MM.1S (cell line): Measurements from ENCODE around the gene MYADM.

Experiments used
- DNase-seq: peaks from one replicate; pipeline ENCODE4 v3.0.0-alpha.2; 2015
- H2AFZ ChIP-seq: fragments of 300-600 bp; sonication (generic); 2 replicates; pipeline ENCODE4 v1.6.0; 2016; ENCODE audit warnings: antibody characterized with exemption, low read length
- H3F3A ChIP-seq: fragments of 300-600 bp; sonication (generic); 2 replicates; pipeline ENCODE4 v1.6.1; 2016; ENCODE audit warnings: mild to moderate bottlenecking, antibody characterized with exemption, low read length, moderate library complexity, mixed read lengths; ENCODE audit not compliant: insufficient read depth
- H3K27ac ChIP-seq: fragments of 300-600 bp; sonication (generic); 2 replicates; pipeline ENCODE4 v1.5.1; 2016; ENCODE audit warnings: mild to moderate bottlenecking, low read length
- H3K27me3 ChIP-seq: fragments of 300-600 bp; sonication (generic); replicated peaks from 2 replicates; pipeline ENCODE4 v1.6.0; 2016; ENCODE audit warnings: low read length; ENCODE audit not compliant: insufficient read depth
- H3K36me3 ChIP-seq: fragments of 300-600 bp; sonication (generic); replicated peaks from 2 replicates; pipeline ENCODE4 v1.6.1; 2016; ENCODE audit warnings: mild to moderate bottlenecking, low read length, mixed read lengths; ENCODE audit not compliant: insufficient read depth
- H3K4me1 ChIP-seq: fragments of 300-600 bp; sonication (generic); 2 replicates; pipeline ENCODE4 v1.6.1; 2016; ENCODE audit warnings: low read length, mixed read lengths
- H3K4me2 ChIP-seq: fragments of 300-600 bp; sonication (generic); 2 replicates; pipeline ENCODE4 v1.6.0; 2016; ENCODE audit warnings: low read depth, low read length
- H3K4me3 ChIP-seq: fragments of 300-600 bp; sonication (generic); 2 replicates; pipeline ENCODE4 v1.5.1; 2016; ENCODE audit warnings: low read length, mixed read lengths
- H3K79me2 ChIP-seq: fragments of 300-600 bp; sonication (generic); 2 replicates; pipeline ENCODE4 v1.6.1; 2016; ENCODE audit warnings: mixed run types, low read length, mixed read lengths
- H3K9ac ChIP-seq: fragments of 300-600 bp; sonication (generic); 2 replicates; pipeline ENCODE4 v1.6.1; 2016; ENCODE audit warnings: low read length, mixed read lengths
- H3K9me2 ChIP-seq: fragments of 300-600 bp; sonication (generic); replicated peaks from 2 replicates; pipeline ENCODE4 v1.6.1; 2016; ENCODE audit warnings: mild to moderate bottlenecking, low read length, mixed read lengths; ENCODE audit not compliant: insufficient read depth
- H3K9me3 ChIP-seq: fragments of 300-600 bp; sonication (generic); replicated peaks from 2 replicates; pipeline ENCODE4 v1.6.1; 2016; ENCODE audit warnings: mild to moderate bottlenecking, low read length, mixed read lengths; ENCODE audit not compliant: insufficient read depth
- H4K20me1 ChIP-seq: fragments of 300-600 bp; sonication (generic); 2 replicates; pipeline ENCODE4 v1.6.1; 2016; ENCODE audit warnings: mild to moderate bottlenecking, low read length, moderate library complexity, mixed read lengths; ENCODE audit not compliant: insufficient read depth
- EZH2 ChIP-seq: fragments of 300-600 bp; sonication (generic); optimal IDR thresholded peaks from 2 replicates; pipeline ENCODE3; 2017; ENCODE audit warnings: low read depth, mild to moderate bottlenecking, antibody characterized with exemption, low read length, mixed read lengths
- EZH2phosphoT487 ChIP-seq: fragments of 300-600 bp; sonication (generic); IDR thresholded peaks from 2 replicates; pipeline ENCODE4 v1.6.1; 2018; ENCODE audit warnings: antibody characterized with exemption, low read length
- TF ChIP-seq, protein P1 (sequence below): fragments of 300-600 bp; sonication (generic); IDR thresholded peaks from 2 replicates; pipeline ENCODE4 v1.5.1; 2016; ENCODE audit warnings: antibody characterized with exemption, low read length, mixed read lengths

MYADM gene

GRCh38 chr19:53853707-53854106 lies 14.0 kb upstream of the MYADM start:
- Histone ChIP-seq H3K27ac (no peak overlapping the region), H3K36me3 (no peaks in the 10 kb centered on the region), H2AFZ (no peak overlapping the region), H3K9me2 (no peaks in the 10 kb centered on the region), H4K20me1 (no peaks in the 10 kb centered on the region), H3K4me1 (no peaks in the 10 kb centered on the region), H3K4me2 (no peak overlapping the region), H3K9me3 (no peaks in the 10 kb centered on the region), H3F3A (no peaks in the 10 kb centered on the region), H3K79me2 (no peaks in the 10 kb centered on the region), H3K9ac (no peak overlapping the region), H3K4me3 (no peak overlapping the region), H3K27me3 (no peaks in the 10 kb centered on the region; the same call in 1 of the 2 replicates)
- TF ChIP-seq, protein P1, sequence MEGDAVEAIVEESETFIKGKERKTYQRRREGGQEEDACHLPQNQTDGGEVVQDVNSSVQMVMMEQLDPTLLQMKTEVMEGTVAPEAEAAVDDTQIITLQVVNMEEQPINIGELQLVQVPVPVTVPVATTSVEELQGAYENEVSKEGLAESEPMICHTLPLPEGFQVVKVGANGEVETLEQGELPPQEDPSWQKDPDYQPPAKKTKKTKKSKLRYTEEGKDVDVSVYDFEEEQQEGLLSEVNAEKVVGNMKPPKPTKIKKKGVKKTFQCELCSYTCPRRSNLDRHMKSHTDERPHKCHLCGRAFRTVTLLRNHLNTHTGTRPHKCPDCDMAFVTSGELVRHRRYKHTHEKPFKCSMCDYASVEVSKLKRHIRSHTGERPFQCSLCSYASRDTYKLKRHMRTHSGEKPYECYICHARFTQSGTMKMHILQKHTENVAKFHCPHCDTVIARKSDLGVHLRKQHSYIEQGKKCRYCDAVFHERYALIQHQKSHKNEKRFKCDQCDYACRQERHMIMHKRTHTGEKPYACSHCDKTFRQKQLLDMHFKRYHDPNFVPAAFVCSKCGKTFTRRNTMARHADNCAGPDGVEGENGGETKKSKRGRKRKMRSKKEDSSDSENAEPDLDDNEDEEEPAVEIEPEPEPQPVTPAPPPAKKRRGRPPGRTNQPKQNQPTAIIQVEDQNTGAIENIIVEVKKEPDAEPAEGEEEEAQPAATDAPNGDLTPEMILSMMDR, result no peak
- no peak for TF ChIP-seq EZH2
- no peak for TF ChIP-seq EZH2phosphoT487
- no peak for DNase-seq

GRCh38 chr19:53864308-53864836 lies 3.3 kb upstream of the MYADM start:
- no peak for DNase-seq
- H3K4me2 ChIP-seq, result no peak overlapping the region
- no peaks in the 10 kb centered on the region for H3K9me2 ChIP-seq

DNA sequence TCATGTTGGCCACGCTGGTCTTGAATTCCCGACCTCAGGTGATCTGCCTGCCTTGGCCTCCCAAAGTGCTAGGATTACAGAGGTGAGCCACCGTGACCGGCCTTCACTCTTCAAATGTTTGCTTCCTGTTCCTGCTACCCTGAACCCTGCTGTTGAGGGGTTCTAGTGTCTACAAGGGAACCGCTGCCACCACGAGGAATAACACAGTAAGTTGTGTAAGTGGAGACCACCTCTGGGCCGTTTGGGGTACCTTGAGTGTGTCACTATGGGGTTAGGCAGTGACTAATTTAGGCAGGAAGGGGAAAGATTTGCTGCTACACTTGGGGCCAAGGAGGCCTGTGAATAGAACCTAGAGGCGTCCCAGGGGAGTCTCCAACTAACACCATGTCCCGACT lies 2.2 kb upstream of the MYADM start:
- Histone ChIP-seq H4K20me1 (no peaks in the 10 kb centered on the region), H3K4me2 (no peak overlapping the region), H3F3A (no peaks in the 10 kb centered on the region), H3K9ac (no peak overlapping the region), H3K36me3 (no peaks in the 10 kb centered on the region), H3K79me2 (no peaks in the 10 kb centered on the region), H3K27me3 (0 out of 2 replicates have a peak, but pooled peaks cover 5% of the 10 kb centered on the region), H3K9me2 (no peaks in the 10 kb centered on the region), H3K4me1 (no peaks in the 10 kb centered on the region), H3K27ac (no peak overlapping the region), H3K9me3 (no peaks in the 10 kb centered on the region), H2AFZ (no peak overlapping the region), H3K4me3 (no peak overlapping the region)
- no peak for TF ChIP-seq EZH2phosphoT487
- TF ChIP-seq, protein P1, result no peak
- no peak for TF ChIP-seq EZH2
- no peak for DNase-seq

More at GRCh38 chr19:53864308-53864836, 3.3 kb upstream of the MYADM start:
- H4K20me1 ChIP-seq, result no peaks in the 10 kb centered on the region
- H3K4me3 ChIP-seq, result no peak overlapping the region
- H3K79me2 ChIP-seq, result no peaks in the 10 kb centered on the region
- 0 out of 2 replicates have a peak, but pooled peaks cover 5% of the 10 kb centered on the region for H3K27me3 ChIP-seq
- no peaks in the 10 kb centered on the region for H3F3A ChIP-seq
- H3K36me3 ChIP-seq, result no peaks in the 10 kb centered on the region
- TF ChIP-seq EZH2phosphoT487, result no peak
- TF ChIP-seq EZH2, result no peak
- TF ChIP-seq, protein P1, result no peak
- H3K9ac ChIP-seq, result no peak overlapping the region
- H3K9me3 ChIP-seq, result no peaks in the 10 kb centered on the region
- H3K27ac ChIP-seq, result no peak overlapping the region
- H3K4me1 ChIP-seq, result no peaks in the 10 kb centered on the region
- H2AFZ ChIP-seq, result no peak overlapping the region
